SH-SY5Y (cell line): ENCODE results near the gene POU2F2.
A peak's percentile ranks its signal among the peaks of the same experiment; 100 is the strongest.

ENCODE experiments used
- GATA2 ChIP-seq: IDR thresholded peaks from 2 replicates; pipeline ENCODE4 v1.6.1; 2011; ENCODE audit warnings: mild to moderate bottlenecking, low read depth, low read length
- GATA3 ChIP-seq: IDR thresholded peaks from 2 replicates; pipeline ENCODE4 v1.6.1; 2011; ENCODE audit warnings: low read depth, mild to moderate bottlenecking, low read length, moderate library complexity

The POU2F2 gene

GRCh38 chr19:42109896-42110295, 22.4 kb downstream of the POU2F2 start:
- no peak for TF ChIP-seq GATA3
- TF ChIP-seq GATA2 = no peak

DNA sequence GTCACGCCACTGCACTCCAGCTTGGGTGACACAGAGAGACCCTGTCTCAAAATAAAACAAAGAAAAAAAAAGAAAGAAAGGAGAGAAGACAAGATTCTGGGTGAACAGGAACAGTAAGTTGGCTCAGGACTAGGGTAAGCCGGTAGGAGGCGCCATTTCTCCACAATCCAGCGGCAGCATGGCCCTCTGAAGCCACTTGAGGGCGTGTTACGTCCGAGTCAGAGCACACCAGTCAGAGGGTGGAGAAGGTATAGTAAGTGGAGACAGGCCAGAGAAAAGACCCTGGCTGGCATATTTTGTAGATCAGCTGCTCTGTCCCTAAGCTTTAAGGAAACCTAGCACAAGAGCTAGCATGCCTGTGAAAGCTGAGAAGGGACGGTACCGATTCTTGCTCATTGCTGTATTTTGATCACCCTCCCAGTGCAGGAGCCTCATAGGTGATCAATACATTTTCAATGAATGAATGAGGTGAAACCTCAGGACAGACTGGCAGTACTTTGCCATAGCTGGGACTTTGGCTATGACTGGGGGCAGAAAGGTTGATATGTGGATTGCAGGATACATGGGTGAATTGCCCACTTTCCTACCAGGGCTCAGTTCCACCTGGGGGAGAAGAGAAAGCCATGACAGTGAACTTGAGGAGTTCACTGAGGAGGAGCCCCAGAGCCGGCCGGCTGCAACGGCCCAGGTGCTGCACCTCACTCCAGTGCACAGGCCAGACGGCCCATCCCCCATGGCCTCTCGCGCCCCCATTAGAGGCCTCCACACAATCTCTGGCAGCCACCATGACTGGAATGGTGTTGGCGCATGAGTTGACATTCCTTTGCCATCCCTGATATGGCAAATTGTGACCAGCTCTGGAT, 23.5 kb downstream of the POU2F2 start:
- no peak for TF ChIP-seq GATA2
- TF ChIP-seq GATA3 = no peak

DNA sequence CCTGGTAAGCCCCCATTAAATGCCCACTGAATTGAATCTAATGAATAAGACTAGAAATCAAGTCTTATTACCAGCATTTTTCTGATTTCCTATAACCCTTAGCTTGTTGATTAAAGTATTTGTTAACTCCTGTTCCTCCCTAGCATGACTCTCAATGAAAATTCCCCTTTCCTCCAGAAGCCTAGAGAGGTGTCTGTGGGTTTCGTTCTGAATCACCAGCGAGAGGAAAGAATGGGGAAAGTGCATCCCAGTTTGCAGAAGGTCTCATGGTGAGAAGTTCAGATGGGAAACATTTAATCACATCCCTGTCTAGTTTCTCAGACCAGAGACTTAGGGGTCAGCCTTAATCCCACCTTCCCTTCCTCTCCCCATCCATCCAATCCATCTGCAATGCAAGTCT, 26.9 kb downstream of the POU2F2 start:
- TF ChIP-seq GATA3 = no peak
- TF ChIP-seq GATA2 = no peak

GRCh38 chr19:42102877-42103276, 29.4 kb downstream of the POU2F2 start:
- TF ChIP-seq GATA2 (peak; percentile 43; the same call in 1 of the 2 replicates), GATA3 (no peak)

GRCh38 chr19:42099336-42099925, 32.8 kb downstream of the POU2F2 start:
- no peak for TF ChIP-seq GATA2
- TF ChIP-seq GATA3 = no peak

DNA sequence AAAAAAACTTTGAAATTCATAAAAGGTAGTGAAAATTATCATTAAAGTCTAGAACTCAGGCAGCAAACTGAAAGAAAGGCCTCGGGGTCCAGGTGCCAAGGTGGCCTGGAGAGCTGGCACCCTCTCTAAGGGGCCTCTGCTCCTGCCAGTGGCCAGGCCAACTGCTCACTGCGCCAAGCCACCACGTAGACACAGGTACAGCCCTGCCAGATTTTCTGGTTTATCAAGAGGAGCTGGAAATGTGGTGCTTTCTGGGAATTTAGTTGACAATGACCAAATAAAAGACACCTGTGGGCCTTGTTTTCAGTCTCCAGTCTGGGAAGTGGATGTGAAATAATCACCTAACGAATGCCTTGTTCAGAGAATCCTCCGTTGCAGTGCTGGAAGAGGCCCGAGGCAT, 33.5 kb downstream of the POU2F2 start:
- TF ChIP-seq GATA3 (no peak), GATA2 (no peak)

- TF ChIP-seq GATA2 = no peak
Observed at GRCh38 chr19:42097461-42097860, 34.8 kb downstream of the POU2F2 start.

- TF ChIP-seq GATA2 (no peak), GATA3 (no peak)
Observed at GRCh38 chr19:42096255-42096837, 35.9 kb downstream of the POU2F2 start.

DNA sequence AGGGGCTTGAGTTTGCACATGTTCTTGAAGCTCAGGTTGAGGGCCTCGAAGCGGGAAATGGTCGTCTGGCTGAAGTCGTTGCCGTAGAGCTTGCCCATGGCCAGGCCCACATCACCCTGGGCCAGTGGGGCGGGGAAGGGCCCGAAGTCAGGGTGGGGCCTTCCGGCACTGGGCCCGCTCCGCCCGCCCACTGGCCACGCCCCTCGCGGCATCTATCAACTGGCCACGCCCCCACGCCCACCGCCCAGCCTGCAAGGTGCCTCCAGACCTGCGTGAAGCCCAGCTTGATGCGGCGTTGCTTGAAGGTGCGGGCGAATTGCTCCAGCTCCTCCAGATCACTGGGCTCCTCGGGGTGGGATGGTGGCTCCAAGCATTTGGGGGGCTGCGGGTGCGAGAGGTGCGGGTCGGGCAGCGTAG, 36.4 kb downstream of the POU2F2 start:
- TF ChIP-seq GATA3 (no peak), GATA2 (no peak)

- TF ChIP-seq GATA3 (no peak), GATA2 (no peak)
Observed at GRCh38 chr19:42095142-42095813, 37.0 kb downstream of the POU2F2 start.

GRCh38 chr19:42093926-42094325, 38.3 kb downstream of the POU2F2 start:
- no peak for TF ChIP-seq GATA2
- no peak for TF ChIP-seq GATA3

DNA sequence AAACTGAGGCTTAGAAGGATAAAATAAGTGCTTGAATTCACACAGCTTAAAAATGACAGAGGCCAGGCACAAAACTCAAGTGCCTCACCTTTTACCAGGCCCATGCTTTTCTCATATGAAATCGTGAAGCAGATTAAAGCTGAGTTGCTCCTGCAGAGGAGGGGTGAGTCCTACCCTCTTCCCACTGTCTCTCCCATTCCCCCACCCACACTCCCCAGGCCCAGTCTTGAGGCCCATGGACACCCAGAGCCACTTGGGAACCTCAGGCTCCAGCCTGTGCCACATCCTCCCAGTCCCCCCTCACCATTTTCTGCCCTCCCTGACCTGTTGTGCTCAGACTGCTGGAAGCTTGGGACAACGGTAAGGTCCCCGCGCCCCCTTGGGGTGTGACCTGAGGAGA, 38.7 kb downstream of the POU2F2 start:
- TF ChIP-seq GATA2 (no peak), GATA3 (no peak)

- TF ChIP-seq GATA3 = no peak
- no peak for TF ChIP-seq GATA2
Observed at GRCh38 chr19:42092350-42092749, 39.9 kb downstream of the POU2F2 start.

GRCh38 chr19:42091742-42092141, 40.5 kb downstream of the POU2F2 start:
- no peak for TF ChIP-seq GATA2
